Measurements from ENCODE around the gene SHC1. TPM values are rescaled to one million over a fixed set of nuclear protein-coding genes. Genes with fewer than 3 reads are reported as not detected.

SHC1 gene
- total and polyA plus RNA-seq, 8 donors: 120 to 148 (median 132) TPM

DNA sequence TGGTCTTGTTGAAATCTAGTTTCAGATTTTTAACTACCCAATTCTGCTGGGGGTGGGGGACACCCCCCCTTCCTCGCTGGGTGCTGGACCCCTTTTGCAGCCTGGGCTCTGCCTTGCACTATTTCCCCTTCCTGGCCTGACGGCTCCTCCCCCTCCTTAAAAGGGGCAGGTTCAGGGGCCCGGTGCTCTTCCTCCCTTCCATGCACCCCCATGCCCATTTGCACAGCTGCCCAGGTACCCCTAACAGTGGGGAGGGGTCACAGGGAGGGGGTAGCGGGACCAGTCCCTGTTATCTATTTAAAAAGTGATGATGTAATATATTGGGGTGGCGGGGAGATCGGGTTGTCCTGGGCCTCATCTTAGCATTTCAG lies 47.4 kb upstream of the SHC1 start:
- Histone ChIP-seq H3K27me3 (no peaks in the 10 kb centered on the region), H3K4me1 (peaks cover 20 to 65% of the 10 kb centered on the region in 2 donors), H3K36me3 (peaks cover 0 to 56% of the 10 kb centered on the region in 2 donors), H3K9me3 (no peaks in the 10 kb centered on the region), H3K27ac (peak overlapping the region; percentile 74 to 78), H3K4me3 (peak overlapping the region in 1 of 2 donors; percentile 36)
- ATAC-seq: no peak
- no peak for DNase-seq
- intact Hi-C loops (cut with DNase I): no loop called here
- TF ChIP-seq, protein P1, sequence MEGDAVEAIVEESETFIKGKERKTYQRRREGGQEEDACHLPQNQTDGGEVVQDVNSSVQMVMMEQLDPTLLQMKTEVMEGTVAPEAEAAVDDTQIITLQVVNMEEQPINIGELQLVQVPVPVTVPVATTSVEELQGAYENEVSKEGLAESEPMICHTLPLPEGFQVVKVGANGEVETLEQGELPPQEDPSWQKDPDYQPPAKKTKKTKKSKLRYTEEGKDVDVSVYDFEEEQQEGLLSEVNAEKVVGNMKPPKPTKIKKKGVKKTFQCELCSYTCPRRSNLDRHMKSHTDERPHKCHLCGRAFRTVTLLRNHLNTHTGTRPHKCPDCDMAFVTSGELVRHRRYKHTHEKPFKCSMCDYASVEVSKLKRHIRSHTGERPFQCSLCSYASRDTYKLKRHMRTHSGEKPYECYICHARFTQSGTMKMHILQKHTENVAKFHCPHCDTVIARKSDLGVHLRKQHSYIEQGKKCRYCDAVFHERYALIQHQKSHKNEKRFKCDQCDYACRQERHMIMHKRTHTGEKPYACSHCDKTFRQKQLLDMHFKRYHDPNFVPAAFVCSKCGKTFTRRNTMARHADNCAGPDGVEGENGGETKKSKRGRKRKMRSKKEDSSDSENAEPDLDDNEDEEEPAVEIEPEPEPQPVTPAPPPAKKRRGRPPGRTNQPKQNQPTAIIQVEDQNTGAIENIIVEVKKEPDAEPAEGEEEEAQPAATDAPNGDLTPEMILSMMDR (IDR thresholded peaks at IDR 0.05): no peak

- Histone ChIP-seq H3K4me1 (peaks cover 24 to 67% of the 10 kb centered on the region in 2 donors), H3K4me3 (peak overlapping the region; percentile 26 to 36), H3K36me3 (peaks cover 0 to 56% of the 10 kb centered on the region in 2 donors), H3K27me3 (no peaks in the 10 kb centered on the region), H3K27ac (peak overlapping the region; percentile 74 to 78), H3K9me3 (no peaks in the 10 kb centered on the region)
- DNase-seq (peak in 3 of 4 donors; percentile 90 to 97 (median 92)), ATAC-seq (peak; percentile 91)
- TF ChIP-seq, protein P1 (IDR thresholded peaks at IDR 0.05): peak; percentile 96 to 99
- intact Hi-C loops (cut with DNase I): no loop called here
These were observed 46.7 kb upstream of the SHC1 start for GRCh38 chr1:155017041-155017945.

GRCh38 chr1:155016231-155016831 lies 45.8 kb upstream of the SHC1 start:
- Histone ChIP-seq H3K27ac (peak overlapping the region; percentile 74 to 78), H3K9me3 (no peaks in the 10 kb centered on the region), H3K4me1 (peaks cover 30 to 76% of the 10 kb centered on the region in 2 donors), H3K4me3 (peak overlapping the region in 1 of 2 donors; percentile 36), H3K27me3 (no peaks in the 10 kb centered on the region), H3K36me3 (peaks cover 0 to 61% of the 10 kb centered on the region in 2 donors)
- TF ChIP-seq, protein P1 (IDR thresholded peaks at IDR 0.05): no peak
- intact Hi-C loops (cut with DNase I): no loop called here
- DNase-seq (no peak), ATAC-seq (no peak)

DNA sequence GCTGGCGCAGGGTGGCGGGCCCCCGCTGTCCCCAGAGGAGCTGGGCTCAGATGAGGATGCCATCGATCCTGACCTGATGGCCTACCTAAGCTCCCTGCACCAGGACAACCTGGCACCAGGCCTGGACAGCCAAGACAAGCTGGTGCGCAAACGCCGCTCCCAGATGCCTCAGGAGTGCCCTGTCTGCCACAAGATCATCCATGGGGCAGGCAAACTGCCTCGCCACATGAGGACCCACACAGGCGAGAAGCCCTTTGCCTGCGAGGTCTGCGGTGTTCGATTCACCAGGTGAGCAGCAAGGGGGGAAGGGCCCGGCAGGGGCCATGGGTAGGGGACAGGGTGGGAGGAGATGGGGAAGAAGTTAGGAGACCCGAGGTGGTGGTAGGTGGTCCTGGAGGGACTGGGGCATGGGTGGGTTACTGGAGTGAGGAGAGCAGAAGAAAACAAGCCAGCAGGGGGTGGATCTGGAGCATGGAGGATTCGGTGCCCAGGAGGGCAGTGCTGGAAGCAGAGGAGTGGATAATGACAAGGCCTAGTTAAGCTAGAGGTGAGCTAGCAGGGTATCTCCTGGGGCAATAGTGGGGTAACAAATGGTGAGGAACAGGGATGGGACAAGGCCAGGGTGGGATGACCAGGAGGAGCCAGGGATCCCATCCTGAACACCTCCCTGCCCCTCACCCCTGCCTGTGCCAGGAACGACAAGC lies 45.1 kb upstream of the SHC1 start:
- Histone ChIP-seq H3K27ac (peak overlapping the region in 1 of 2 donors; percentile 78), H3K4me3 (no peak overlapping the region), H3K9me3 (no peaks in the 10 kb centered on the region), H3K4me1 (peaks cover 33 to 83% of the 10 kb centered on the region in 2 donors), H3K36me3 (peaks cover 0 to 65% of the 10 kb centered on the region in 2 donors), H3K27me3 (no peaks in the 10 kb centered on the region)
- no peak for ATAC-seq
- TF ChIP-seq, protein P1 (IDR thresholded peaks at IDR 0.05): no peak
- no peak for DNase-seq
- intact Hi-C loops (cut with DNase I): no loop called here

All from left lung (tissue), 10 donors.